Heart right ventricle (tissue), 16 donors: ENCODE data around the gene CEP126. TPM values are rescaled to one million over a fixed set of nuclear protein-coding genes. Genes with fewer than 3 reads are reported as not detected.
A peak's percentile ranks its signal among the peaks of the same experiment; 100 is the strongest.

Experiments
- ATAC-seq, 8 donors: fragments of 200-7000 bp; cut with Tn5 transposase; one replicate each; pipeline ENCODE4 v1.9.1; 2020; ENCODE audit warnings: mild to moderate bottlenecking in 8 of 8, moderate library complexity in 8 of 8, moderate number of reproducible peaks in 1 of 8
- DNase-seq, 2 donors: peaks; one replicate each; pipeline ENCODE4 v3.0.0-alpha.2; 2020
- H3K27ac ChIP-seq, 10 donors: fragments of 200-600 bp; sonication (generic) in 2 of 10; one replicate each; pipeline versions ENCODE4 v1.5.0 to v1.8.0; 2020 to 2022; ENCODE audit warnings: mild to moderate bottlenecking in 3 of 10
- H3K27me3 ChIP-seq, 7 donors: fragments of 200-600 bp; one replicate each; pipeline ENCODE4 v1.8.0; 2021 to 2022; ENCODE audit warnings: mild to moderate bottlenecking in 2 of 7
- H3K36me3 ChIP-seq, 9 donors: fragments of 200-600 bp; sonication (generic) in 1 of 9; one replicate each; pipeline versions ENCODE4 v1.5.0 to v1.8.0; 2020 to 2022; ENCODE audit warnings: mild to moderate bottlenecking in 2 of 9
- H3K4me1 ChIP-seq, 9 donors: fragments of 200-600 bp; sonication (generic) in 1 of 9; one replicate each; pipeline versions ENCODE4 v1.5.0 to v1.8.0; 2020 to 2022; ENCODE audit warnings: mild to moderate bottlenecking in 4 of 9
- H3K4me3 ChIP-seq, 10 donors: fragments of 200-600 bp; sonication (generic) in 2 of 10; one replicate each; pipeline versions ENCODE4 v1.5.0 to v1.8.0; 2020 to 2022; ENCODE audit warnings: mild to moderate bottlenecking in 7 of 10, moderate library complexity in 2 of 10
- H3K9me3 ChIP-seq, 11 donors: fragments of 200-600 bp in 10 of 11; sonication (generic) in 2 of 11; one replicate each; pipeline versions ENCODE4 v1.5.0 to v1.8.0; 2013 to 2022; ENCODE audit warnings: mild to moderate bottlenecking in 2 of 11, control low read depth in 1 of 11, moderate library complexity in 1 of 11
- WGBS, 2 donors: extraction: QIAGEN DNeasy Blood & Tissue Kit; methylation state at CpG; one replicate each; pipeline ENCODE4 v1.1.7; 2013; ENCODE audit warnings: inconsistent platforms in 1 of 2; 5-methylcytosine and 5-hydroxymethylcytosine counted together
- intact Hi-C, 10 donors: fragments of 100-400 bp; cut with DNase I; formaldehyde crosslinking; loops; one replicate each; pipeline versions ENCODE4 v1.11.1 to v1.14.2; 2022
- polyA plus RNA-seq, 2 donors: library from polyadenylated mRNA; stranded (reverse); fragments of 200-250 nt; gene quantifications; one replicate each; pipeline ENCODE4 v1.2.3, GENCODE V29; 2013
- total RNA-seq, 10 donors: library from RNA; stranded (reverse); fragmentation: NEBNext Ultra II Directional in 3 of 10; extraction: Animal tissue kit (Norgen Biotek cat#: 25700) in 3 of 10; gene quantifications; one replicate each; pipeline versions ENCODE4 v1.2.1 to v1.2.4, GENCODE V29; 2021 to 2023
- TF ChIP-seq, protein P1 (sequence below), 9 donors: fragments of 200-600 bp; sonication (generic) in 2 of 9; IDR thresholded peaks; one replicate each; pipeline versions ENCODE4 v1.5.0 to v1.8.0; 2021 to 2022; ENCODE audit warnings: antibody characterized with exemption in 9 of 9, mild to moderate bottlenecking in 5 of 9, moderate library complexity in 1 of 9
- donor health status: Arrhythmogenic right ventricular cardiomyopathy.
- donor health status: ischemic (EF 13 %, LVEDD 7.1; RV severe dilation, severe dysfunction).
- donor health status: healthy with polysubstance abuse.
- donor health status: DM: no; HTN: yes; CAD: no.
- donor health status: DM: no; HTN: no; CAD: no.
- donor health status: ischemic (EF 25% LVEDD 6.9; RV normal size, moderate dysfunction).
- donor health status: ischemic (EF 25% LVEDD 5.7; RV mildly dilated, moderate dysfunction).
- donor health status: healthy.
- donor health status: DM: yes; HTN: yes; CAD: no.
- donor health status: Ischemic cardiomyopathy.
- donor health status: ischemic (EF 35%, LVEDD 5.7; RV mildly dilated, moderate dysfunction).
- donor health status: nonischemic (EF 11% LVEDD 7.7; RV severe dilation, severe dysfunction).
- donor health status: DM: yes; HTN: yes; CAD: no.
- donor health status: PGD.
- donor health status: ischemic (EF 29% LVEDD 5.4; RV normal size, mild dysfunction).
- donor health status: nonischemic (EF 23%, LVEDD 6.1; RV moderate dilation, normal function).

The CEP126 gene
- total and polyA plus RNA-seq, 12 donors = 0.25 to 2.5 (median 1.2) TPM

DNA sequence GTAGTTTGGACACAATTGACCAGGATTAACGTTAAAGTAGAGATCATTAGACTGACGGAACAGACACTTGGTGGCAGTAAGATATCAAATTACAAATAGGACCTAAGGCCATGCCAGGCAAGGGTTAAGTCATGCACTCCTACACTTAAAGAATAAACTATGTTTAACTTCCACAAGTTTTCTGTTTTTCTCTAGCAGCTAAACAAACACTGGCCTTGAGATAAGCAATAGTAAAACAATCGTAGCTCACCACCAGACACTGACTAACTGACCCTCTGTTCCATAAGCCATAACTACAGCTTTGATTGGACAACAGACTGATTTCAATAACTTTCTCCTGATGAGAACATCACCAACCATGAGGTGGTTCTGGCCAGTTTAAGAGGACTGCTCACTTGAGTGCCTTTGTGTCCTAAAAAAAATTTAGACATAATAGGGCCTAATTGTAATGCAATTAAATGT is 2.0 kb upstream of the CEP126 start:
- TF ChIP-seq, protein P1, sequence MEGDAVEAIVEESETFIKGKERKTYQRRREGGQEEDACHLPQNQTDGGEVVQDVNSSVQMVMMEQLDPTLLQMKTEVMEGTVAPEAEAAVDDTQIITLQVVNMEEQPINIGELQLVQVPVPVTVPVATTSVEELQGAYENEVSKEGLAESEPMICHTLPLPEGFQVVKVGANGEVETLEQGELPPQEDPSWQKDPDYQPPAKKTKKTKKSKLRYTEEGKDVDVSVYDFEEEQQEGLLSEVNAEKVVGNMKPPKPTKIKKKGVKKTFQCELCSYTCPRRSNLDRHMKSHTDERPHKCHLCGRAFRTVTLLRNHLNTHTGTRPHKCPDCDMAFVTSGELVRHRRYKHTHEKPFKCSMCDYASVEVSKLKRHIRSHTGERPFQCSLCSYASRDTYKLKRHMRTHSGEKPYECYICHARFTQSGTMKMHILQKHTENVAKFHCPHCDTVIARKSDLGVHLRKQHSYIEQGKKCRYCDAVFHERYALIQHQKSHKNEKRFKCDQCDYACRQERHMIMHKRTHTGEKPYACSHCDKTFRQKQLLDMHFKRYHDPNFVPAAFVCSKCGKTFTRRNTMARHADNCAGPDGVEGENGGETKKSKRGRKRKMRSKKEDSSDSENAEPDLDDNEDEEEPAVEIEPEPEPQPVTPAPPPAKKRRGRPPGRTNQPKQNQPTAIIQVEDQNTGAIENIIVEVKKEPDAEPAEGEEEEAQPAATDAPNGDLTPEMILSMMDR (IDR thresholded peaks at IDR 0.05) = no peak
- H3K4me1 ChIP-seq = peaks cover 0 to 32% (median 18%) of the 10 kb centered on the region in 9 donors
- no peaks in the 10 kb centered on the region for H3K36me3 ChIP-seq
- DNase-seq (no peak), ATAC-seq (no peak)
- no peak overlapping the region for H3K4me3 ChIP-seq
- no peaks in the 10 kb centered on the region for H3K27me3 ChIP-seq
- 52 to 54% methylated on average over 3 of the region's 3 CpGs for WGBS, 2 donors
- intact Hi-C loops = loop anchor here in 2 of 10 donors (5.0 to 10.0 kb wide), 2 partner anchors 92 to 99 kb away; no protein-coding TSS in a partner anchor
- no peaks in the 10 kb centered on the region for H3K9me3 ChIP-seq
- no peak overlapping the region for H3K27ac ChIP-seq

DNA sequence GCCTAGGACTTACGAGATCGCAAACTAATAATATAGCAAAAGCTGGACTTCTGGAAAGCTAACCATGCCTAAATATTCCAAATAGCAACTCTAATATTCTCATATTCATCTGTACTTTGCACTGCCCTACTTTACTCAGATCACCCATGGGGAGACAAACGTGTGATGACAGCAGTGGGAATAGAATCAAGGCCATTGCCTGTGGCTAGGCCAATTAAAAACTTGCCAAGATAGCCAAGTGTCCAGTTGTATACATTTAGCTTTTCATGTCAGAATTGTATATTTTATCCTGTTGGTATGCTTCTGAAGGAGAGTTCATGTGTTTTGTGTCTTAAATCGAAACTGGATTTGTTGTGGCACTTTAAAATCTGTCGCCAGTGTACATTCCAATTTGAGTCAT is 1.2 kb upstream of the CEP126 start:
- Histone ChIP-seq H3K4me1 (peaks cover 0 to 32% (median 18%) of the 10 kb centered on the region in 9 donors), H3K9me3 (no peaks in the 10 kb centered on the region), H3K4me3 (peak overlapping the region in 1 of 10 donors; percentile 87), H3K27me3 (no peaks in the 10 kb centered on the region), H3K36me3 (no peaks in the 10 kb centered on the region), H3K27ac (peak overlapping the region in 2 of 10 donors; percentile 66 to 76)
- WGBS, 2 donors = 83 to 87% methylated on average over 5 of the region's 5 CpGs
- intact Hi-C loops = loop anchor here in 2 of 10 donors (5.0 to 10.0 kb wide), 2 partner anchors 91 to 99 kb away; no protein-coding TSS in a partner anchor
- ATAC-seq (no peak), DNase-seq (no peak)
- TF ChIP-seq, protein P1 (IDR thresholded peaks at IDR 0.05) = no peak

DNA sequence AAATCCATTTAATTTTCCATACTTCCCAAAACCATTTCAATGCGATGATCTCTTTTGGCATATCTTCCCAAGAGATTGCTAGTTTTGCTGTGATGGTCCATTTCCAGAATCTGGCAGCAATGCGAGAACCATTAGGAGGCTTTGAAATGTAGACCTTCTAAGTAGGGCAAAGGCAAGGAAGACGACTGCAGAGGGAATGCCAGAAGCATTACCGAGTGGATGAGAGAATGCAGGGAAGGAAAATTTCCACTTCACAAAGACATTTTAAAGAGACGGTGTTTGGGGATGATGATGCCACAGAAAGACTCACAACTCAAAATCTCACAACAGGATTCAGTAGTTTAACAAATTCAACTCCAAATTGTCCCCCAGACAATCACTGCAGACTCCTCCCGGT is 471 bp upstream of the CEP126 start:
- DNase-seq = no peak
- Histone ChIP-seq H3K27me3 (no peaks in the 10 kb centered on the region), H3K4me3 (peak overlapping the region; percentile 41 to 87 (median 73)), H3K27ac (peak overlapping the region in 9 of 10 donors; percentile 12 to 85 (median 75)), H3K4me1 (peaks cover 0 to 32% (median 18%) of the 10 kb centered on the region in 9 donors), H3K36me3 (no peaks in the 10 kb centered on the region), H3K9me3 (no peaks in the 10 kb centered on the region)
- intact Hi-C loops = loop anchor here in 2 of 10 donors (5.0 to 10.0 kb wide), 2 partner anchors 90 to 98 kb away; no protein-coding TSS in a partner anchor
- ATAC-seq = peak in 3 of 8 donors; percentile 3 to 26 (median 14)
- TF ChIP-seq, protein P1 (IDR thresholded peaks at IDR 0.05) = no peak
- WGBS, 2 donors = 7 to 8% methylated on average over 6 of the region's 6 CpGs

DNA sequence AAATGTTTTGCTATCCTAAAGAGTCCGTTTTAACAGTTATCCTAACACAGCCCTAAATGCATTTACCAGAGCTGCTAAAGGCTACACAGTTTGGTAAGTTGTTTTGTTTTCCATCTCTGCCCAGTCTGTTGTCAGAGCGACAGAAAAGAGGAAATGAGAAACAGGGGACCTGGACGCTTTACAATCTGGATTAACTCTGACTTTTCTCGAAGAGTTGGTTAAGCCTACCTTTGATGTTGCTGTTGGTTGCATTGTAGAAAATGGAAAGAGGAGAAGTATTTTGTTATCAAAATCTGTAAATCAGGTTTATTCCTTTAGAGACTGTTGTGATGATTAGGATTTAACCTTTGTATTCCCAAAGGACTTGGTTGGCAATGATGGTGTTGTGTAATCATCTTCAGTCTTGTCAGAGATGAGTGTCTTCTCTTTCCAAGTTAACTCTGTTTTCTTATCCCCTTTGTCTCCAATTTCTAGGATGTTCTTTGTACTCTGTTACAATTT is 1.0 kb downstream of the CEP126 start:
- ATAC-seq = peak in 6 of 8 donors; percentile 30 to 54 (median 46)
- TF ChIP-seq, protein P1 (IDR thresholded peaks at IDR 0.05) = no peak
- 21 to 35% methylated on average over 4 of the region's 4 CpGs for WGBS, 2 donors

More for the DNA sequence above, 1.0 kb downstream of the CEP126 start:
- intact Hi-C loops = loop anchor here in 1 of 10 donors (10.0 kb wide), 1 partner anchor 89 kb away; no protein-coding TSS in a partner anchor
- Histone ChIP-seq H3K36me3 (peaks cover 0 to 4% (median 0%) of the 10 kb centered on the region in 9 donors), H3K4me3 (peak overlapping the region in 9 of 10 donors; percentile 41 to 87 (median 73)), H3K9me3 (no peaks in the 10 kb centered on the region), H3K27ac (peak overlapping the region in 9 of 10 donors; percentile 65 to 85 (median 75)), H3K27me3 (no peaks in the 10 kb centered on the region), H3K4me1 (peaks cover 0 to 32% (median 18%) of the 10 kb centered on the region in 9 donors)
- DNase-seq = no peak
